ENCODE results near the gene TAF5.
"Not testable (repeated sequence)": the region's sequence is repeated elsewhere in the genome, so short reads cannot be mapped to it uniquely, and the experiment has no call there.

Gene TAF5

GRCh38 chr10:103397191-103397825 lies 29.5 kb downstream of the TAF5 start:
- DNase-seq (ENCODE audit: low read depth in 4 of 4, low spot score in 1 of 4): no peak

- no peak for DNase-seq (ENCODE audit: low read depth in 4 of 4, low spot score in 1 of 4)
These were observed 45.8 kb downstream of the TAF5 start for GRCh38 chr10:103413564-103413963.

- no peak for DNase-seq (ENCODE audit: low read depth in 4 of 4, low spot score in 1 of 4)
These were observed 47.8 kb downstream of the TAF5 start for GRCh38 chr10:103415581-103415980.

- peak in 2 of 4 experiments; percentile 9 to 12 for DNase-seq (ENCODE audit: low read depth in 4 of 4, low spot score in 1 of 4)
These were observed 48.8 kb downstream of the TAF5 start for GRCh38 chr10:103416436-103417147.

- DNase-seq (ENCODE audit: low read depth in 4 of 4, low spot score in 1 of 4): not testable (repeated sequence)
These were observed 49.3 kb downstream of the TAF5 start for GRCh38 chr10:103417148-103417469.

DNA sequence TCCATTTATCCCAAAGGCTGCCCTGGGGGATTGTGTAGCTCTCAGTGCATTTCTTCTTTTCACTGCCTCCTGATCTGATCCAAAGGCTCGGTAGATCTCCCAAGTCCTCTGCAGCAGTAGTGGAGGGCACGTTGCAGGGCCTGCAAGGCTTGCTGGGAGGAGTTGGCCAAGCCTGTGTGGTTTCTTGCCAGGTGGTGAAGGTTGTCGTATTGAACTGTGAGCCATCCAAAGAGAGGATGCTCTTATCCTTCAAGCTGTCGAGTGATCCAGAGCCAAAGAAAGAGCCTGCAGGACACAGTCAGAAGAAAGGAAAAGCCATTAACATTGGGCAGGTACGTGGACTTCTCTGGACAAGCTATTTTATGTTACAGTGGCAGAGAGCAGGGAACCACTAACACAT lies 49.8 kb downstream of the TAF5 start:
- no peak for DNase-seq (ENCODE audit: low read depth in 4 of 4, low spot score in 1 of 4)

DNA sequence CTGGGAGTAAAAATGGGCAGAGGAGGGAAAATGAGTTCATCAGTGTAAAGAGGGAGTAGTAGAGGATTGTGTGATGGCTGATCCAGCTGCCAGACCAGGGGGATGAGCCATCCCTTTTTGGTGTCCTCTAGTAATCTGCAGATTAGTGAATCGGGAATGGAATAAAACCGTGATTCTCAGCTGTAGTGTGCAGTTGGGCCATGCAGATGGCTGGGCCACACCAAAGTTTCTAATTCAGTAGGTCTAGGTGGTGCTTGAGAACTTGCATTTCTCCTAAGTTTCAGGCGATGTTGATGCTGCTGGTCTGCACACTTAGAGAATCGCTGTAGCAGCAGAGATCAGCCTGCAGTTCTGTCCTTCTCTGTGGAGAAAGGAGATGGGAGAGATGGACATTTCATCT lies 51.3 kb downstream of the TAF5 start:
- DNase-seq (ENCODE audit: low read depth in 4 of 4, low spot score in 1 of 4): no peak

- no peak for DNase-seq (ENCODE audit: low read depth in 4 of 4, low spot score in 1 of 4)
These were observed 56.0 kb downstream of the TAF5 start for GRCh38 chr10:103423748-103424147.

DNA sequence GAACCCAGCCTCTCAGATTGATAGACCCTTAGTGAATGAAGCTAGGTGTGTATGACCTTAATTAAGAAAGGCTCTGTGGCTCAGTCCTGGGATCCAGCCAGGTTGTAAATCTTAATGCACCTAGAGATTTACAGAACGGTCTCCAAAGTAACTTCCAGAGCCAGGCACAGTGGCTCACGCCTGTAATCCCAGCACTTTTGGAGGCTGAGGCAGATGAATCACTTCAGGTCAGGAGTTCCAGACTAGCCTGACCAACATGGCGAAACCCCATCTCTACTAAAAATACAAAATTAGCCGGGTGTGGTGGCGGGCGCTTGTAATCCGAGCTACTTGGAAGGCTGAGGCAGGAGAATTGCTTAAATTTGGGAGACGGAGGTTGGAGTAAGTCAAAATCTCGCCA lies 60.1 kb downstream of the TAF5 start:
- DNase-seq (ENCODE audit: low read depth in 4 of 4, low spot score in 1 of 4): no peak

- DNase-seq (ENCODE audit: low read depth in 4 of 4, low spot score in 1 of 4): no peak
These were observed 61.3 kb downstream of the TAF5 start for GRCh38 chr10:103428989-103429643.

GRCh38 chr10:103429647-103430046 lies 61.9 kb downstream of the TAF5 start:
- no peak for DNase-seq (ENCODE audit: low read depth in 4 of 4, low spot score in 1 of 4)

DNA sequence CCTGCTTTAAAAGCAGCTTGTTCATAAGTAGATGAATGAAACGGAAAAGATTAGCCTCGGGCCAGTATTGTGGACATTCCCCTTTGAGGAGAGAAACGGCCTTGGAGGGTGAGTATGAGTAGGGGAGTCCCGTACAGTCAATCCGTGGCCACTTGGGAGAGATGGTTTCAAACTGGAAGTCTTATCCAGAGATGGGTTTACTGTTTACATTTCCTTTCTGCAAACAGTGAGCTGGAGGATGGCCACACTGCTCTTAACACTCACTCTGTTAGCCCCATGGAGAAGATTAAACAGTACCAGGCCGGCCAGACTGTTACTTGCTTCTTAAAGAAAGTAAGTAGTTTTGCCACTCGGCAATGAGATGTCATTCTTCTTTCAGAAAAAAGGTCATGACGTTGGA lies 64.1 kb downstream of the TAF5 start:
- no peak for DNase-seq (ENCODE audit: low read depth in 4 of 4, low spot score in 1 of 4)

GRCh38 chr10:103433858-103434257 lies 66.1 kb downstream of the TAF5 start:
- no peak for DNase-seq (ENCODE audit: low read depth in 4 of 4, low spot score in 1 of 4)
